Measurements from ENCODE around the gene RND3.
A peak's percentile ranks its signal among the peaks of the same experiment; 100 is the strongest.

Gene RND3

GRCh38 chr2:150442484-150442883 lies 45.0 kb downstream of the RND3 start:
- Histone ChIP-seq H3K9me3 (ENCODE audit: control insufficient read depth, insufficient read depth, low read depth, low read length) (no peaks in the 10 kb centered on the region), H3K27ac (ENCODE audit: extremely low read depth, low read depth, low read length) (no peak overlapping the region), H3K4me1 (ENCODE audit: control insufficient read depth, insufficient read depth, low read length) (no peaks in the 10 kb centered on the region), H3K4me3 (ENCODE audit: low read depth, low read length) (no peak overlapping the region), H3K36me3 (ENCODE audit: control insufficient read depth in 2 of 2, insufficient read depth in 1 of 2, low read length in 2 of 2) (no peaks in the 10 kb centered on the region)
- ChIA-PET POLR2A (no interaction called here), CTCF (no interaction called here)
- TF ChIP-seq KLF7 (tag by site-specific recombination; IDR thresholded peaks at IDR 0.05; ENCODE audit: borderline replicate concordance) (no peak), ZNF629 (tag by site-specific recombination; IDR thresholded peaks at IDR 0.05) (no peak), ZNF398 (tag by site-specific recombination; IDR thresholded peaks at IDR 0.05) (no peak)

- ChIA-PET POLR2A (no interaction called here), CTCF (no interaction called here)
- H3K9me3 ChIP-seq (ENCODE audit: control insufficient read depth, insufficient read depth, low read depth, low read length), result no peaks in the 10 kb centered on the region
These were observed 45.7 kb downstream of the RND3 start for GRCh38 chr2:150441784-150442183.

GRCh38 chr2:150441226-150441625 lies 46.2 kb downstream of the RND3 start:
- ChIA-PET POLR2A (no interaction called here), CTCF (no interaction called here)
- no peak overlapping the region for H3K4me3 ChIP-seq (ENCODE audit: low read depth, low read length)
- H3K36me3 ChIP-seq (ENCODE audit: control insufficient read depth in 2 of 2, insufficient read depth in 1 of 2, low read length in 2 of 2), result no peaks in the 10 kb centered on the region
- no peaks in the 10 kb centered on the region for H3K4me1 ChIP-seq (ENCODE audit: control insufficient read depth, insufficient read depth, low read length)
- H3K9me3 ChIP-seq (ENCODE audit: control insufficient read depth, insufficient read depth, low read depth, low read length), result no peaks in the 10 kb centered on the region
- no peak overlapping the region for H3K27ac ChIP-seq (ENCODE audit: extremely low read depth, low read depth, low read length)
- TF ChIP-seq ZBTB7A (tag by site-specific recombination; IDR thresholded peaks at IDR 0.05; ENCODE audit: low read depth) (no peak), ATF2 (tag by site-specific recombination; IDR thresholded peaks at IDR 0.05; ENCODE audit: low read depth) (peak; percentile 70)

More at GRCh38 chr2:150441784-150442183, 45.7 kb downstream of the RND3 start:
- Histone ChIP-seq H3K27ac (ENCODE audit: extremely low read depth, low read depth, low read length) (no peak overlapping the region), H3K4me1 (ENCODE audit: control insufficient read depth, insufficient read depth, low read length) (no peaks in the 10 kb centered on the region), H3K4me3 (ENCODE audit: low read depth, low read length) (no peak overlapping the region), H3K36me3 (ENCODE audit: control insufficient read depth in 2 of 2, insufficient read depth in 1 of 2, low read length in 2 of 2) (no peaks in the 10 kb centered on the region)
- TF ChIP-seq ZNF174 (tag by site-specific recombination; IDR thresholded peaks at IDR 0.05), result no peak
- TF ChIP-seq OVOL3 (tag by site-specific recombination; IDR thresholded peaks at IDR 0.05), result no peak
- TF ChIP-seq ZBTB6 (tag by site-specific recombination; IDR thresholded peaks at IDR 0.05), result no peak
- no peak for TF ChIP-seq ZFP69B (tag by site-specific recombination; IDR thresholded peaks at IDR 0.05)
- TF ChIP-seq ZNF776 (tag by site-specific recombination; IDR thresholded peaks at IDR 0.05; ENCODE audit: borderline replicate concordance), result no peak
- TF ChIP-seq ZNF311 (tag by site-specific recombination; IDR thresholded peaks at IDR 0.05; ENCODE audit: borderline replicate concordance), result no peak
- TF ChIP-seq ZNF670 (tag by site-specific recombination; IDR thresholded peaks at IDR 0.05; ENCODE audit: low read depth), result no peak
- no peak for TF ChIP-seq MYNN (tag by site-specific recombination; IDR thresholded peaks at IDR 0.05; ENCODE audit: borderline replicate concordance)
- TF ChIP-seq ZBTB8A (tag by site-specific recombination; IDR thresholded peaks at IDR 0.05), result no peak

GRCh38 chr2:150438654-150439053 lies 48.8 kb downstream of the RND3 start:
- CTCF ChIA-PET, result no interaction called here
- Histone ChIP-seq H3K36me3 (ENCODE audit: control insufficient read depth in 2 of 2, insufficient read depth in 1 of 2, low read length in 2 of 2) (no peaks in the 10 kb centered on the region), H3K4me1 (ENCODE audit: control insufficient read depth, insufficient read depth, low read length) (no peaks in the 10 kb centered on the region), H3K27ac (ENCODE audit: extremely low read depth, low read depth, low read length) (no peak overlapping the region), H3K9me3 (ENCODE audit: control insufficient read depth, insufficient read depth, low read depth, low read length) (no peaks in the 10 kb centered on the region), H3K4me3 (ENCODE audit: low read depth, low read length) (no peak overlapping the region)
- POLR2A ChIA-PET, result no interaction called here
- TF ChIP-seq ZNF610 (tag by site-specific recombination; IDR thresholded peaks at IDR 0.05; ENCODE audit: borderline replicate concordance), result no peak
- no peak for TF ChIP-seq ZNF140 (tag by site-specific recombination; IDR thresholded peaks at IDR 0.05)
- TF ChIP-seq ZNF19 (tag by site-specific recombination; IDR thresholded peaks at IDR 0.05; ENCODE audit: low read depth), result no peak
- TF ChIP-seq EGR2 (tag by site-specific recombination; IDR thresholded peaks at IDR 0.05; ENCODE audit: low read depth), result no peak
- TF ChIP-seq ZNF362 (tag by site-specific recombination; IDR thresholded peaks at IDR 0.05), result no peak
- no peak for TF ChIP-seq ZNF239 (tag by site-specific recombination; IDR thresholded peaks at IDR 0.05)
- TF ChIP-seq GLIS2 (tag by site-specific recombination; IDR thresholded peaks at IDR 0.05), result no peak
- TF ChIP-seq ZNF549 (tag by site-specific recombination; IDR thresholded peaks at IDR 0.05), result no peak
- no peak for TF ChIP-seq SALL2 (tag by site-specific recombination; IDR thresholded peaks at IDR 0.05; ENCODE audit: borderline replicate concordance)
